Activated CD8-positive, alpha-beta memory T cell treated with anti-CD3 and anti-CD28 coated beads for 36 hours (primary cell): Measurements from ENCODE around the gene FRMD5. TPM values are rescaled to one million over a fixed set of nuclear protein-coding genes. Genes with fewer than 3 reads are reported as not detected.
"Not testable (repeated sequence)": the region's sequence is repeated elsewhere in the genome, so short reads cannot be mapped to it uniquely, and the experiment has no call there.

ENCODE experiments used
- CTCF ChIA-PET: fragments of 350-600 bp; sonication (Branson Sonifier 250); formaldehyde crosslinking; loops from one replicate; lab custom pipeline; 2021; ENCODE audit warnings: antibody characterized with exemption; lab: Charles Lee
- POLR2A ChIA-PET: fragments of 350-600 bp; sonication (Branson Sonifier 250); formaldehyde crosslinking; loops from one replicate; lab custom pipeline; 2021; ENCODE audit warnings: antibody characterized with exemption; lab: Charles Lee
- total RNA-seq, 2 experiments: library from RNA; stranded (reverse); gene quantifications; one replicate each; pipeline ENCODE4 v1.2.3, GENCODE V29; 2021

The FRMD5 gene
- total RNA-seq, 2 experiments from 2014 or later = 0.44 to 1.0 TPM

GRCh38 chr15:43883571-43883970, 311.5 kb downstream of the FRMD5 start:
- POLR2A ChIA-PET = no interaction called here

GRCh38 chr15:43881944-43882343, 313.1 kb downstream of the FRMD5 start:
- POLR2A ChIA-PET = no interaction called here

More at GRCh38 chr15:43883571-43883970, 311.5 kb downstream of the FRMD5 start:
- CTCF ChIA-PET = no interaction called here

GRCh38 chr15:43881245-43881644, 313.8 kb downstream of the FRMD5 start:
- ChIA-PET POLR2A (no interaction called here), CTCF (interaction anchor here (0.7 kb wide), 1 partner anchor 18 kb away, joined by 3 read pairs; no protein-coding TSS in a partner anchor)

More at GRCh38 chr15:43881944-43882343, 313.1 kb downstream of the FRMD5 start:
- CTCF ChIA-PET = no interaction called here

- ChIA-PET POLR2A (no interaction called here), CTCF (interaction anchor here (0.7 kb wide), 1 partner anchor 18 kb away, joined by 3 read pairs; no protein-coding TSS in a partner anchor)
Observed at GRCh38 chr15:43880406-43881194, 314.5 kb downstream of the FRMD5 start.

- POLR2A ChIA-PET = no interaction called here
- CTCF ChIA-PET = interaction anchor here (0.7 kb wide), 1 partner anchor 243 kb away, joined by 4 read pairs; no protein-coding TSS in a partner anchor
Observed at GRCh38 chr15:43879386-43880355, 315.4 kb downstream of the FRMD5 start.

- ChIA-PET POLR2A (no interaction called here), CTCF (no interaction called here)
Observed at GRCh38 chr15:43878446-43878845, 316.6 kb downstream of the FRMD5 start.

GRCh38 chr15:43877371-43877770, 317.7 kb downstream of the FRMD5 start:
- CTCF ChIA-PET = no interaction called here
- POLR2A ChIA-PET = no interaction called here

- ChIA-PET CTCF (no interaction called here), POLR2A (interaction anchor here (0.6 kb wide), 1 partner anchor 64 kb away, joined by 4 read pairs; no protein-coding TSS in a partner anchor)
Observed at GRCh38 chr15:43876872-43877271, 318.2 kb downstream of the FRMD5 start.

GRCh38 chr15:43873651-43874050, 321.4 kb downstream of the FRMD5 start:
- CTCF ChIA-PET = no interaction called here

GRCh38 chr15:43872416-43873020, 322.6 kb downstream of the FRMD5 start:
- CTCF ChIA-PET = interaction anchor here (1.1 kb wide), 1 partner anchor 198 kb away, joined by 3 read pairs; no protein-coding TSS in a partner anchor
- POLR2A ChIA-PET = no interaction called here

More at GRCh38 chr15:43873651-43874050, 321.4 kb downstream of the FRMD5 start:
- POLR2A ChIA-PET = no interaction called here

- POLR2A ChIA-PET = interaction anchor here (0.7 kb wide), 1 partner anchor 291 kb away, joined by 4 read pairs; no protein-coding TSS in a partner anchor
- CTCF ChIA-PET = interaction anchor here (1.1 kb wide), 1 partner anchor 199 kb away, joined by 3 read pairs; no protein-coding TSS in a partner anchor
Observed at GRCh38 chr15:43871835-43872234, 323.2 kb downstream of the FRMD5 start.

GRCh38 chr15:43868406-43868805, 326.7 kb downstream of the FRMD5 start:
- POLR2A ChIA-PET = interaction anchor here (0.6 kb wide), 1 partner anchor 10 kb away, joined by 3 read pairs; no protein-coding TSS in a partner anchor
- CTCF ChIA-PET = interaction anchor here (0.6 kb wide), 1 partner anchor 98 kb away, joined by 3 read pairs; no protein-coding TSS in a partner anchor

- ChIA-PET CTCF (no interaction called here), POLR2A (no interaction called here)
Observed at GRCh38 chr15:43867096-43867495, 328.0 kb downstream of the FRMD5 start.

GRCh38 chr15:43866636-43867035, 328.4 kb downstream of the FRMD5 start:
- CTCF ChIA-PET, POLR2A ChIA-PET: not testable (repeated sequence)

- ChIA-PET POLR2A (interaction anchor here (0.6 kb wide), 1 partner anchor 65 kb away, joined by 4 read pairs; no protein-coding TSS in a partner anchor), CTCF (no interaction called here)
Observed at GRCh38 chr15:43859546-43859945, 335.5 kb downstream of the FRMD5 start.

GRCh38 chr15:43854801-43855200, 340.3 kb downstream of the FRMD5 start:
- POLR2A ChIA-PET = no interaction called here
- CTCF ChIA-PET = interaction anchor here (1.3 kb wide), 1 partner anchor 11 kb away, joined by 3 read pairs; no protein-coding TSS in a partner anchor

GRCh38 chr15:43852607-43853006, 342.5 kb downstream of the FRMD5 start:
- POLR2A ChIA-PET = no interaction called here
- CTCF ChIA-PET = no interaction called here

GRCh38 chr15:43851251-43851650, 343.8 kb downstream of the FRMD5 start:
- ChIA-PET CTCF (no interaction called here), POLR2A (no interaction called here)

GRCh38 chr15:43845421-43845820, 349.6 kb downstream of the FRMD5 start:
- ChIA-PET CTCF (no interaction called here), POLR2A (no interaction called here)
